ENCODE measurements around the gene SSTR5. TPM values are rescaled to one million over a fixed set of nuclear protein-coding genes. Genes with fewer than 3 reads are reported as not detected.
"Not testable (repeated sequence)": the region's sequence is repeated elsewhere in the genome, so short reads cannot be mapped to it uniquely, and the experiment has no call there.

SSTR5 gene
- total and polyA plus RNA-seq, 2 of the 4 experiments (the other 2 are of a cell fraction), result not detected

- no peak for TF ChIP-seq SMC3 (IDR thresholded peaks at IDR 0.05; ENCODE audit: low read depth, low read length)
- TF ChIP-seq POLR2A (IDR thresholded peaks at IDR 0.05; ENCODE audit: low read depth, low read length), result no peak
- TF ChIP-seq CTCF (conservative IDR thresholded peaks at IDR 0.05; ENCODE audit: low read depth, low read length), result no peak
- no peak for TF ChIP-seq CHD1 (IDR thresholded peaks at IDR 0.05; ENCODE audit: low read depth, low read length)
These were observed 48.4 kb upstream of the SSTR5 start (continued) for GRCh38 chr16:1024138-1024537.

- H3K23ac ChIP-seq (ENCODE audit: low read depth, low read length); H3K56ac ChIP-seq (ENCODE audit: extremely low read depth, insufficient read depth, low read length); CTCF ChIA-PET; H3K14ac ChIP-seq (replicated peaks; ENCODE audit: low read depth, low read length); H2BK5ac ChIP-seq (ENCODE audit: low read depth, low read length, poor library complexity, severe bottlenecking); BruUV-seq (replicated peaks); H2BK20ac ChIP-seq (ENCODE audit: low read depth, low read length); dilution Hi-C loops (cut with HindIII; ENCODE audit: low sequenced_read_pairs, unreplicated experiment); H3K9me1 ChIP-seq (ENCODE audit: insufficient read depth, low read length); H3K36me3 ChIP-seq (ENCODE audit: control insufficient read depth, insufficient read depth, low read length); H2AFZ ChIP-seq (replicated peaks; ENCODE audit: low read length, poor library complexity); H4K8ac ChIP-seq (ENCODE audit: low read depth in 2 of 2, low read length in 2 of 2); H2AK5ac ChIP-seq (ENCODE audit: low read depth, low read length); H3K4me2 ChIP-seq (ENCODE audit: low read depth, low read length); H4K20me1 ChIP-seq (ENCODE audit: insufficient read depth, low read length); ATAC-seq (ENCODE audit: low read depth); H4K91ac ChIP-seq (ENCODE audit: insufficient read depth, low read depth, low read length); intact Hi-C loops (cut with micrococcal nuclease); H4K5ac ChIP-seq (ENCODE audit: low read depth, low read length); H3K9me3 ChIP-seq (ENCODE audit: control insufficient read depth, insufficient read depth, low read length); H3K4me3 ChIP-seq (ENCODE audit: insufficient read depth, low read depth, low read length); H3K9ac ChIP-seq (ENCODE audit: low read depth, low read length); in situ Hi-C loops (cut with MboI; ENCODE audit: low sequenced_read_pairs); H3K4me1 ChIP-seq (ENCODE audit: control insufficient read depth, insufficient read depth, low read length); H3K79me1 ChIP-seq (ENCODE audit: low read depth in 1 of 2, low read length in 2 of 2); H2AK9ac ChIP-seq (replicated peaks; ENCODE audit: low read depth, low read length, poor library complexity); H3K27ac ChIP-seq (ENCODE audit: insufficient read depth, low read length); H2BK15ac ChIP-seq (ENCODE audit: low read depth, low read length); POLR2A ChIA-PET (ENCODE audit: unreplicated experiment); H2BK120ac ChIP-seq (ENCODE audit: low read depth, low read length); H3K18ac ChIP-seq (ENCODE audit: low read depth, low read length); H3K4ac ChIP-seq (ENCODE audit: low read depth, low read length): not testable (repeated sequence)
- H3K27me3 ChIP-seq (ENCODE audit: control insufficient read depth, insufficient read depth, low read length), result peaks cover 41% of the 10 kb centered on the region
- DNase-seq, result peak; percentile 50
- 55% methylated on average over 9 of the region's 24 CpGs; no CpG with 5 or more reads in 1 of the 2 experiments for WGBS, 2 experiments (ENCODE audit: extremely low coverage in 2 of 2, insufficient read length in 1 of 2)
These were observed 47.3 kb upstream of the SSTR5 start for GRCh38 chr16:1025183-1025809.

All from IMR-90 (cell line).